H1 (cell line): ENCODE data around the gene ZNF516. TPM values are rescaled to one million over a fixed set of nuclear protein-coding genes. Genes with fewer than 3 reads are reported as not detected.

Experiments used
- CTCF ChIA-PET: fragments of 300-600 bp; sonication (Branson Sonifier 250); formaldehyde crosslinking; loops from one replicate; lab custom pipeline; 2021; ENCODE audit not compliant: partially characterized antibody; lab: Charles Lee
- POLR2A ChIA-PET: fragments of 300-600 bp; sonication (Branson Sonifier 250); formaldehyde crosslinking; loops from one replicate; lab custom pipeline; 2021; ENCODE audit warnings: inconsistent platforms; ENCODE audit not compliant: partially characterized antibody; lab: Charles Lee
- DNase-seq, 2 experiments: peaks; one replicate each; pipeline versions ENCODE4 v3.0.0 to v3.0.0-alpha.2; 2010 to 2022; ENCODE audit warnings: low spot score in 2 of 2, low read depth in 1 of 2, mixed read lengths in 1 of 2
- FAIRE-seq: peaks from 2 replicates; lab custom pipeline; 2011; peaks lifted over from hg19 to GRCh38; lab: Jason Lieb, UNC
- H2AFZ ChIP-seq: 2 replicates; pipeline ENCODE4 v1.8.1; 2012; ENCODE audit warnings: low read length, inconsistent platforms
- H2AK5ac ChIP-seq: 2 replicates; pipeline ENCODE4 v1.6.1; 2013; ENCODE audit warnings: low read depth, low read length
- H2BK120ac ChIP-seq: replicated peaks from 2 replicates; pipeline ENCODE3; 2013; ENCODE audit warnings: low read depth, low read length, inconsistent platforms
- H2BK12ac ChIP-seq: 2 replicates; pipeline ENCODE4 v1.6.1; 2013; ENCODE audit warnings: low read depth, low read length
- H2BK15ac ChIP-seq: 2 replicates; pipeline ENCODE4 v1.6.1; 2013; ENCODE audit warnings: low read length
- H2BK20ac ChIP-seq: 2 replicates; pipeline ENCODE4 v1.6.1; 2013; ENCODE audit warnings: low read length
- H2BK5ac ChIP-seq: 2 replicates; pipeline ENCODE4 v1.6.1; 2013; ENCODE audit warnings: low read depth, low read length
- H3K14ac ChIP-seq: 2 replicates; pipeline ENCODE4 v1.6.1; 2013; ENCODE audit warnings: inconsistent platforms; ENCODE audit not compliant: insufficient read length
- H3K18ac ChIP-seq: 2 replicates; pipeline ENCODE4 v1.6.1; 2013; ENCODE audit warnings: low read length; ENCODE audit errors: extremely low read depth
- H3K23ac ChIP-seq: 2 replicates; pipeline ENCODE4 v1.6.1; 2013; ENCODE audit warnings: inconsistent platforms; ENCODE audit not compliant: insufficient read length
- H3K23me2 ChIP-seq: 2 replicates; pipeline ENCODE4 v1.6.1; 2013; ENCODE audit warnings: low read depth, low read length
- H3K27ac ChIP-seq: 2 replicates; pipeline ENCODE4 v1.6.1; 2011; ENCODE audit warnings: low read depth, low read length, inconsistent platforms
- H3K27me3 ChIP-seq, 4 experiments: replicated peaks in 1 of 4; 1 replicate in 1 of 4; 2 replicates in 3 of 4; pipeline versions ENCODE4 v1.6.1 to v1.8.1; 2011 to 2013; ENCODE audit warnings: low read length in 3 of 4, mild to moderate bottlenecking in 3 of 4, inconsistent platforms in 2 of 4, mixed read lengths in 2 of 4, moderate library complexity in 1 of 4; ENCODE audit not compliant: control insufficient read depth in 3 of 4, insufficient read depth in 3 of 4; ENCODE audit errors: extremely low read depth in 1 of 4
- H3K36me3 ChIP-seq, 4 experiments: 2 replicates each; pipeline versions ENCODE4 v1.6.1 to v1.8.1; 2011 to 2013; ENCODE audit warnings: mild to moderate bottlenecking in 4 of 4, low read length in 3 of 4, moderate library complexity in 2 of 4, control low read depth in 1 of 4, inconsistent platforms in 1 of 4; ENCODE audit not compliant: insufficient read depth in 4 of 4, control insufficient read depth in 2 of 4
- H3K4ac ChIP-seq: replicated peaks from 2 replicates; pipeline ENCODE3; 2013; ENCODE audit warnings: low read length, low read depth, mixed read lengths, inconsistent platforms; ENCODE audit not compliant: insufficient read length
- H3K4me1 ChIP-seq, 4 experiments: replicated peaks in 1 of 4; 1 replicate in 1 of 4; 2 replicates in 3 of 4; pipeline versions ENCODE4 v1.6.1 to v1.8.1; 2011 to 2013; ENCODE audit warnings: low read length in 3 of 4, inconsistent platforms in 2 of 4, mixed read lengths in 1 of 4; ENCODE audit not compliant: insufficient read depth in 4 of 4, control insufficient read depth in 3 of 4
- H3K4me2 ChIP-seq, 2 experiments: 2 replicates each; pipeline versions ENCODE4 v1.6.1 to v1.8.1; 2011 to 2013; ENCODE audit warnings: low read depth in 2 of 2, low read length in 2 of 2, control low read depth in 1 of 2, inconsistent platforms in 1 of 2, mild to moderate bottlenecking in 1 of 2; ENCODE audit not compliant: insufficient read depth in 1 of 2
- H3K4me3 ChIP-seq, 4 experiments: fragments of 200-600, 300-600 bp in 1 of 4; sonication (generic), shearing (Covaris generic), sonication (Bioruptor Twin) in 1 of 4; 2 replicates each; pipeline versions ENCODE4 v1.5.1 to v1.8.1; 2011 to 2016; ENCODE audit warnings: low read length in 4 of 4, low read depth in 3 of 4, control low read depth in 2 of 4, inconsistent platforms in 2 of 4, mild to moderate bottlenecking in 2 of 4, mixed read lengths in 1 of 4, moderate library complexity in 1 of 4; ENCODE audit not compliant: insufficient read depth in 2 of 4; ENCODE audit errors: extremely low read depth in 1 of 4
- H3K56ac ChIP-seq: replicated peaks from 2 replicates; pipeline ENCODE3; 2013; ENCODE audit warnings: low read depth, mild to moderate bottlenecking, mixed read lengths, low read length, inconsistent platforms; ENCODE audit not compliant: insufficient read length
- H3K79me1 ChIP-seq: 2 replicates; pipeline ENCODE4 v1.6.1; 2013; ENCODE audit warnings: low read depth, low read length, control low read depth
- H3K79me2 ChIP-seq, 2 experiments: 2 replicates each; pipeline versions ENCODE4 v1.6.1 to v1.8.1; 2012 to 2013; ENCODE audit warnings: low read length in 2 of 2, mild to moderate bottlenecking in 2 of 2, inconsistent platforms in 1 of 2; ENCODE audit not compliant: insufficient read depth in 2 of 2, control insufficient read depth in 1 of 2
- H3K9ac ChIP-seq, 4 experiments: replicated peaks in 1 of 4; 1 replicate in 1 of 4; 2 replicates in 3 of 4; pipeline versions ENCODE4 v1.6.1 to v1.8.1; 2011 to 2013; ENCODE audit warnings: low read depth in 3 of 4, low read length in 3 of 4, control low read depth in 2 of 4, mild to moderate bottlenecking in 2 of 4, moderate library complexity in 2 of 4, inconsistent platforms in 1 of 4; ENCODE audit errors: extremely low read depth in 1 of 4
- H3K9me3 ChIP-seq, 2 experiments: 2 replicates each; pipeline versions ENCODE4 v1.6.1 to v1.8.1; 2012 to 2013; ENCODE audit warnings: mild to moderate bottlenecking in 2 of 2, moderate library complexity in 2 of 2, control low read depth in 1 of 2, inconsistent platforms in 1 of 2, low read depth in 1 of 2, low read length in 1 of 2, mixed read lengths in 1 of 2; ENCODE audit not compliant: insufficient read depth in 2 of 2
- H4K20me1 ChIP-seq, 2 experiments: replicated peaks in 1 of 2; 2 replicates each; pipeline versions ENCODE3 to v1.8.1; 2011 to 2013; ENCODE audit warnings: inconsistent platforms in 2 of 2, low read length in 2 of 2, mild to moderate bottlenecking in 1 of 2; ENCODE audit not compliant: insufficient read depth in 2 of 2, control insufficient read depth in 1 of 2
- H4K5ac ChIP-seq: 2 replicates; pipeline ENCODE4 v1.6.1; 2013; ENCODE audit warnings: low read length, low read depth, mixed read lengths, inconsistent platforms; ENCODE audit not compliant: insufficient read length
- H4K8ac ChIP-seq: 2 replicates; pipeline ENCODE4 v1.8.0; 2013; ENCODE audit warnings: mild to moderate bottlenecking, moderate library complexity, low read length, inconsistent platforms; ENCODE audit not compliant: insufficient read depth; ENCODE audit errors: extremely low read depth
- H4K91ac ChIP-seq: replicated peaks from 2 replicates; pipeline ENCODE3; 2013; ENCODE audit warnings: low read length, mixed read lengths, inconsistent platforms; ENCODE audit not compliant: insufficient read length
- ATF2 ChIP-seq: IDR thresholded peaks from 2 replicates; pipeline ENCODE4 v1.6.1; 2012; ENCODE audit warnings: low read length, inconsistent platforms
- BCL11A ChIP-seq, 2 experiments: IDR thresholded peaks; one replicate each; pipeline ENCODE4 v1.6.1; 2011; ENCODE audit warnings: low read depth in 2 of 2, low read length in 2 of 2, mild to moderate bottlenecking in 2 of 2
- RFX5 ChIP-seq: IDR thresholded peaks from 2 replicates; pipeline ENCODE4 v1.6.1; 2011; ENCODE audit warnings: low read depth, low read length, improper control_type of control experiment, borderline replicate concordance
- SIN3A ChIP-seq, 2 experiments: IDR thresholded peaks in 1 of 2; conservative IDR thresholded peaks in 1 of 2; 2 replicates each; pipeline ENCODE4 v1.6.1; 2011 to 2012; ENCODE audit warnings: low read length in 2 of 2, improper control_type of control experiment in 1 of 2, low read depth in 1 of 2, mild to moderate bottlenecking in 1 of 2
- SRF ChIP-seq: IDR thresholded peaks from 2 replicates; pipeline ENCODE4 v1.6.1; 2011; ENCODE audit warnings: mild to moderate bottlenecking, low read depth, low read length, moderate library complexity
- TEAD4 ChIP-seq: IDR thresholded peaks from 2 replicates; pipeline ENCODE4 v1.6.1; 2012; ENCODE audit warnings: low read depth, low read length, inconsistent platforms, mixed read lengths
- ZNF274 ChIP-seq: IDR thresholded peaks from 2 replicates; pipeline ENCODE4 v1.7.0; 2012; ENCODE audit warnings: low read length, borderline replicate concordance; ENCODE audit errors: extremely low read depth
- WGBS, 2 experiments: shearing (Covaris generic) in 1 of 2; methylation state at CpG; one replicate each; pipeline versions ENCODE4 v1.1.6 to v1.1.7; 2013 to 2015; ENCODE audit warnings: low lambda C conversion rate in 2 of 2, mixed read lengths in 2 of 2, inconsistent platforms in 1 of 2, low coverage in 1 of 2, missing lambda C conversion rate in 1 of 2; ENCODE audit not compliant: insufficient replicate concordance in 2 of 2, insufficient coverage in 1 of 2, insufficient read length in 1 of 2; ENCODE audit errors: extremely low coverage in 1 of 2, missing lambda C conversion rate in 1 of 2; 5-methylcytosine and 5-hydroxymethylcytosine counted together
- polyA plus RNA-seq, 7 experiments: library from polyadenylated mRNA; depleted of rRNA in 3 of 7; stranded (reverse) in 5 of 7; unstranded in 2 of 7; fragments of >200 nt in 5 of 7; fragments of 200-250 nt in 2 of 7; gene quantifications; 1 replicate in 5 of 7; 2 replicates in 1 of 7; 4 replicates in 1 of 7; pipeline versions ENCODE4 v1.2.1 to v1.2.3, GENCODE V29; 2011 to 2013; ENCODE audit warnings: missing spikeins in 2 of 7, mixed read lengths in 2 of 7
- total RNA-seq: library from RNA; stranded (reverse); fragmentation: NEBNext Ultra II Directional; extraction: Animal tissue kit (Norgen Biotek cat#: 25700); gene quantifications from 2 replicates; pipeline ENCODE4 v1.2.1, GENCODE V29; 2021

The ZNF516 gene
- total and polyA plus RNA-seq, 2 of the 8 experiments (the other 6 are each of a cell fraction or from before 2014, with no cell fraction given) = 7.3 to 17.0 TPM

GRCh38 chr18:76432970-76433767, 61.9 kb downstream of the ZNF516 start:
- no peak overlapping the region for H4K91ac ChIP-seq
- H2BK12ac ChIP-seq = no peak overlapping the region
- no peaks in the 10 kb centered on the region for H3K23me2 ChIP-seq
- H3K9ac ChIP-seq = no peak overlapping the region
- H4K8ac ChIP-seq = no peak overlapping the region
- 91% methylated on average over 24 of the region's 25 CpGs; no CpG with 5 or more reads in 1 of the 2 experiments for WGBS, 2 experiments
- ChIA-PET POLR2A (no interaction called here), CTCF (interaction anchor here (1.4 kb wide), 1 partner anchor 10 kb away, joined by 5 read pairs; no protein-coding TSS in a partner anchor)
- H2BK15ac ChIP-seq = no peak overlapping the region
- H3K4me2 ChIP-seq = no peak overlapping the region
- no peak for DNase-seq
- H3K79me1 ChIP-seq = peaks cover 15% of the 10 kb centered on the region
- H3K4me3 ChIP-seq = no peak overlapping the region
- no peak overlapping the region for H2AK5ac ChIP-seq
- no peak overlapping the region; the same call in 1 of the 2 replicates for H3K18ac ChIP-seq
- no peak overlapping the region for H3K56ac ChIP-seq
- no peak overlapping the region for H3K4ac ChIP-seq
- H3K4me1 ChIP-seq = peaks cover 0 to 4% (median 0%) of the 10 kb centered on the region in 4 experiments; a peak in 1 of 7 replicates
- peaks cover 3 to 24% of the 10 kb centered on the region in 2 experiments for H4K20me1 ChIP-seq
- no peak overlapping the region for H2BK5ac ChIP-seq
- H3K27me3 ChIP-seq = no peaks in the 10 kb centered on the region
- H3K79me2 ChIP-seq = peaks cover 0 to 28% of the 10 kb centered on the region in 2 experiments; a peak in 2 of 4 replicates
- H2BK120ac ChIP-seq = no peak overlapping the region
- TF ChIP-seq SRF (no peak), TEAD4 (no peak), ZNF274 (no peak), ATF2 (no peak), SIN3A (conservative IDR thresholded peaks at IDR 0.05 in 1 of 2, IDR thresholded peaks at IDR 0.05 in 1 of 2; ENCODE audit: low read depth in 1 of 2, low read length in 2 of 2) (no peak), RFX5 (no peak), BCL11A (IDR thresholded peaks at IDR 0.05; ENCODE audit: low read depth in 2 of 2, low read length in 2 of 2) (no peak)
- no peaks in the 10 kb centered on the region for H3K36me3 ChIP-seq
- no peak overlapping the region for H2AFZ ChIP-seq
- H3K23ac ChIP-seq = no peak overlapping the region
- H3K9me3 ChIP-seq = no peaks in the 10 kb centered on the region
- FAIRE-seq = no peak
- no peak overlapping the region for H3K14ac ChIP-seq
- H3K27ac ChIP-seq = no peak overlapping the region
- no peak overlapping the region for H2BK20ac ChIP-seq
- H4K5ac ChIP-seq = no peak overlapping the region
